Cerebellar cortex (tissue), 1 donor: Measurements from ENCODE around the gene HBB.

ENCODE experiments used
- DNase-seq: peaks from one replicate; pipeline ENCODE4 v3.0.0-alpha.2; 2015; ENCODE audit warnings: low spot score

The HBB gene

GRCh38 chr11:5227681-5228080, 810 bp upstream of the HBB start:
- no peak for DNase-seq

GRCh38 chr11:5225480-5225871, 1.4 kb downstream of the HBB start:
- no peak for DNase-seq

GRCh38 chr11:5224538-5225479, 2.1 kb downstream of the HBB start:
- DNase-seq, result no peak

DNA sequence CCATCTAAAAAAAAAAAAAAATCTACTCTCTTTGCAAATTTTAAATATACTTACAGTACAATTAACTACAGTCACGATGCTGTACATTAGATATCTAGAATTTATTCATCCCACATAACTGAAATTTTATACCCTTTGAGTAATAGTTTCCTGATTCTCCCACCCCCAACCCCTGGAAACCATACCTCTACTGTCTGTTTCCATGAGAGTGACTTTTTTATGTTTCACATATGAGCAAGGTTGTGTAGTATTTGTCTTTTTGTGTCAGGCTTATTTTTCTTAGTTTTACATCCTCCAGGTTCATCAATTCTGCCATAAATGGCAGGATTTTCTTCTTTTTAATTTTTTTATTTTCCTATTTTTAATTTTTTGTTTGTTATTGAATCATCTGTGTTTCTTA, 3.2 kb downstream of the HBB start:
- DNase-seq, result no peak

DNA sequence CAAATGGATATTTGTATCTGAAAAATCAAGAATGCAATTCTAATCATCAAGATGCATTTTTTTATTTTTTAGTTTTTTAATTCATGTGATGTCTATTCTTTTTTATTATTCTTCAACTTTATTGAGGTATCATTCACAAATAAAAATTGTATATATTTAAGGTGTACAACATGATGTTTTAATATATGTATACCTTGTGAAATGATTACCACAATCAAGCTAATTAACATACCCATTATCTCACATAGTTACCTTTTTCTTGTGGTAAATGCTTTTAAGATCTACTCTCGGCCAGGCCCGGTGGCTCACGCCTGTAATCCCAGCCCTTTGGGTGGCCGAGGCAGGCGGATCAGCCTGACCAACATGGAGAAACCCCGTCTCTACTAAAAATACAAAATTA, 3.7 kb downstream of the HBB start:
- no peak for DNase-seq

GRCh38 chr11:5210376-5210885, 16.4 kb downstream of the HBB start:
- DNase-seq, result no peak

- peak; percentile 50 for DNase-seq
Observed at GRCh38 chr11:5204787-5205186, 22.1 kb downstream of the HBB start.

- DNase-seq, result no peak
Observed at GRCh38 chr11:5203366-5203765, 23.5 kb downstream of the HBB start.

DNA sequence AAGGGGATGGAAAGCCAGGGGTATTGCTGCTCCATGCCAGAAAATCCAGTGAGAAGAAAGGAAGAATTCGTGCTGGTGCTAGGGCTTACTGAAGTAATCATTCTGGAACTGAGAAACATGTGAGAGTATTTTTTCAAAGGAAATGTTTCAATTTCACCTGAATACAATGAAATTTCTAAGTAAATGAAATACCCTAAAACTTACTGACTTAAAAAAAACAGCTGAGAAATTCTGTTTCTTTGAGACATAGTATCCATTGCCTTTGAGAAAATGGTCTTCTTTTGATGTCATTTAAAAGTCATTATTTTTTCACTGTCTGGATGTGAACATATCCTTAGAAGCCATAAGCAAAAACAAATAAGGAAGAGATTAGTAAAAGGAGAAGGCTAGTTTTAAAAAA, 26.3 kb downstream of the HBB start, which contains the start of gene OR51V1:
Gene OR51V1 (minus strand): TSS at position 101 of the 400 bp plus-strand sequence. CDS start 0 bp downstream, at position 101.
- DNase-seq, result no peak

- DNase-seq, result peak; percentile 16
Observed at GRCh38 chr11:5198285-5198684, 28.6 kb downstream of the HBB start.

GRCh38 chr11:5197536-5197935, 29.3 kb downstream of the HBB start:
- DNase-seq, result peak; percentile 45

- DNase-seq, result peak; percentile 65
Observed at GRCh38 chr11:5196731-5197130, 30.1 kb downstream of the HBB start.

GRCh38 chr11:5196067-5196466, 30.8 kb downstream of the HBB start:
- peak; percentile 78 for DNase-seq

- DNase-seq, result no peak
Observed at GRCh38 chr11:5192738-5193137, 34.1 kb downstream of the HBB start.

- no peak for DNase-seq
Observed at GRCh38 chr11:5188201-5188600, 38.7 kb downstream of the HBB start.

DNA sequence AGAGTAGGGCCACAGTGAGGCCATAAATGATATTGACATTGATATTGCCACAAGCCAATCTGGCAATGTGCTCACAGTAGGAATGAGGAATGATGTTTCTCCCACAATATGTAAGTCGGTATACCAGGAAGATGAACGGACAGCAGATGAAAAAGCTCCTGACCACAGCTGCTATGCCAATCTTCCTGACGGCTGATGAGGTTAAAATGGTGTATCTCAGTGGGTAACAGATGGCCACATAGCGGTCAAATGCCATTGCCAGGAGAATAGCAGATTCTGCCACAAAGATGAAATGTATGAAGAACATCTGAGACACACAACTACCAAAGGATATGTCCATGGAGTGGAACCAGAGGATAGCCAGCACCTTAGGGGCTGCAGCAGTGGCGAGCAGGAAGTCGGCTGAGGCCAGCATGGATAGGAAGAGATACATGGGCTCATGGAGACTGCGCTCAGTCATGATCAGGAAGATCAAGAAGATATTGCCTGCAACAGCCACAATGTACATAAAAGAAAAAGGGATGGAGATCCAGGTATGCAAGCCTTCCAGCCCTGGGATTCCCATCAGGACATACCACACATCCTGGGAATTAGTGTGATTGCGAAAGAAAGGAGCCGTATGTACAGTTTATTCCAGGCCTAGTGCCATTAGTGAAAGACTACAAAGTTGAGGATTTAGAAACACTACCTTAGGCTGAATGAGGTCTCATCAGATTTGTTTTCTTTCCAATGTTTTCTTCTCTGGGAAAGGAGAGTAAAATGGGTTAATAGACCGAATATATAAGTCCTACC, 48.6 kb downstream of the HBB start:
- peak; percentile 24 for DNase-seq
